Measurements from ENCODE around the gene TMEM176A. TPM values are rescaled to one million over a fixed set of nuclear protein-coding genes. Genes with fewer than 3 reads are reported as not detected.

The TMEM176A gene
- total and polyA plus RNA-seq, 2 experiments from 2014 or later = 0.34 TPM; not detected in 1

- peaks cover 2% of the 10 kb centered on the region for H3K27me3 Mint-ChIP-seq (ENCODE audit: insufficient read depth, low read depth, poor library complexity)
- no peaks in the 10 kb centered on the region; the same call in 2 of the 3 replicates for H3K9me3 Mint-ChIP-seq
- no peak for ATAC-seq
- H3K4me1 Mint-ChIP-seq = peaks cover 5% of the 10 kb centered on the region
- no peaks in the 10 kb centered on the region for H3K4me1 ChIP-seq (ENCODE audit: insufficient read depth)
- H3K27ac ChIP-seq (ENCODE audit: low read depth) = no peak overlapping the region
- H3K36me3 Mint-ChIP-seq (ENCODE audit: low read depth) = no peaks in the 10 kb centered on the region
- no peaks in the 10 kb centered on the region for H3K9me2 ChIP-seq (ENCODE audit: insufficient read depth)
- no peaks in the 10 kb centered on the region for H3K79me2 ChIP-seq (replicated peaks; ENCODE audit: insufficient read depth)
- no peak overlapping the region for H3K27ac Mint-ChIP-seq
- H3K4me3 Mint-ChIP-seq = no peak overlapping the region
- peaks cover 12% of the 10 kb centered on the region; the same call in 1 of the 2 replicates for H3K27me3 ChIP-seq (ENCODE audit: insufficient read depth)
- DNase-seq (ENCODE audit: low spot score) = no peak
- H3K36me3 ChIP-seq (ENCODE audit: insufficient read depth) = no peaks in the 10 kb centered on the region
- no peak overlapping the region for H3K4me2 ChIP-seq
- no peak overlapping the region for H3K4me3 ChIP-seq
- H4K20me1 ChIP-seq (replicated peaks; ENCODE audit: insufficient read depth) = no peaks in the 10 kb centered on the region
- H3F3A ChIP-seq (replicated peaks; ENCODE audit: low read depth) = no peaks in the 10 kb centered on the region
- H2AFZ ChIP-seq = no peak overlapping the region
- TF ChIP-seq, protein P1, sequence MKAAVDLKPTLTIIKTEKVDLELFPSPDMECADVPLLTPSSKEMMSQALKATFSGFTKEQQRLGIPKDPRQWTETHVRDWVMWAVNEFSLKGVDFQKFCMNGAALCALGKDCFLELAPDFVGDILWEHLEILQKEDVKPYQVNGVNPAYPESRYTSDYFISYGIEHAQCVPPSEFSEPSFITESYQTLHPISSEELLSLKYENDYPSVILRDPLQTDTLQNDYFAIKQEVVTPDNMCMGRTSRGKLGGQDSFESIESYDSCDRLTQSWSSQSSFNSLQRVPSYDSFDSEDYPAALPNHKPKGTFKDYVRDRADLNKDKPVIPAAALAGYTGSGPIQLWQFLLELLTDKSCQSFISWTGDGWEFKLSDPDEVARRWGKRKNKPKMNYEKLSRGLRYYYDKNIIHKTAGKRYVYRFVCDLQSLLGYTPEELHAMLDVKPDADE (IDR thresholded peaks at IDR 0.05) = no peak
- TF ChIP-seq POLR2AphosphoS5 (IDR thresholded peaks at IDR 0.05; ENCODE audit: low read depth) (no peak), REST (IDR thresholded peaks at IDR 0.05; ENCODE audit: unreplicated experiment) (no peak), ZNF462 (CRISPR knock-in tag; IDR thresholded peaks at IDR 0.05) (no peak), ZNF114 (CRISPR knock-in tag; IDR thresholded peaks at IDR 0.05) (no peak), NANOG (IDR thresholded peaks at IDR 0.05; ENCODE audit: borderline replicate concordance) (no peak), JUNB (IDR thresholded peaks at IDR 0.05; ENCODE audit: unreplicated experiment) (no peak), ZNF331 (CRISPR knock-in tag; IDR thresholded peaks at IDR 0.05; ENCODE audit: low read depth) (no peak), EZH2phosphoT487 (IDR thresholded peaks at IDR 0.05; ENCODE audit: unreplicated experiment) (no peak), CREB1 (CRISPR knock-in tag; IDR thresholded peaks at IDR 0.05; ENCODE audit: low read depth) (no peak), STAT1 (IDR thresholded peaks at IDR 0.05; ENCODE audit: unreplicated experiment) (no peak), EZH2 (IDR thresholded peaks at IDR 0.05; ENCODE audit: low read depth, unreplicated experiment) (no peak)
- TF ChIP-seq, protein P2, sequence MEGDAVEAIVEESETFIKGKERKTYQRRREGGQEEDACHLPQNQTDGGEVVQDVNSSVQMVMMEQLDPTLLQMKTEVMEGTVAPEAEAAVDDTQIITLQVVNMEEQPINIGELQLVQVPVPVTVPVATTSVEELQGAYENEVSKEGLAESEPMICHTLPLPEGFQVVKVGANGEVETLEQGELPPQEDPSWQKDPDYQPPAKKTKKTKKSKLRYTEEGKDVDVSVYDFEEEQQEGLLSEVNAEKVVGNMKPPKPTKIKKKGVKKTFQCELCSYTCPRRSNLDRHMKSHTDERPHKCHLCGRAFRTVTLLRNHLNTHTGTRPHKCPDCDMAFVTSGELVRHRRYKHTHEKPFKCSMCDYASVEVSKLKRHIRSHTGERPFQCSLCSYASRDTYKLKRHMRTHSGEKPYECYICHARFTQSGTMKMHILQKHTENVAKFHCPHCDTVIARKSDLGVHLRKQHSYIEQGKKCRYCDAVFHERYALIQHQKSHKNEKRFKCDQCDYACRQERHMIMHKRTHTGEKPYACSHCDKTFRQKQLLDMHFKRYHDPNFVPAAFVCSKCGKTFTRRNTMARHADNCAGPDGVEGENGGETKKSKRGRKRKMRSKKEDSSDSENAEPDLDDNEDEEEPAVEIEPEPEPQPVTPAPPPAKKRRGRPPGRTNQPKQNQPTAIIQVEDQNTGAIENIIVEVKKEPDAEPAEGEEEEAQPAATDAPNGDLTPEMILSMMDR (conservative IDR thresholded peaks at IDR 0.05; ENCODE audit: low read depth in 2 of 2) = no peak
Measured at GRCh38 chr7:150791746-150792452, 8.7 kb upstream of the TMEM176A start.
